GM21737 (cell line): ENCODE data around the gene CCDC175.
A peak's percentile ranks its signal among the peaks of the same experiment; 100 is the strongest.

Source experiments
- ATAC-seq: cut with Tn5 transposase; IDR thresholded peaks from one replicate; pipeline ENCODE4 v1.9.1; 2021; ENCODE audit warnings: mild to moderate bottlenecking, moderate library complexity; ENCODE audit not compliant: unreplicated experiment

The CCDC175 gene

GRCh38 chr14:59576332-59577294 is at the start of gene CCDC175:
TSS of gene CCDC175 (minus strand) at chr14:59576812. CDS start at chr14:59576775, 37 bp downstream.
- peak; percentile 98 for ATAC-seq

GRCh38 chr14:59622631-59623030 is 46.0 kb upstream of the CCDC175 start:
- no peak for ATAC-seq

- no peak for ATAC-seq
Observed at GRCh38 chr14:59619061-59619460, 42.4 kb upstream of the CCDC175 start.

- ATAC-seq = no peak
Observed at GRCh38 chr14:59601056-59601455, 24.4 kb upstream of the CCDC175 start.

- no peak for ATAC-seq
Observed at GRCh38 chr14:59600211-59600945, 23.8 kb upstream of the CCDC175 start.

GRCh38 chr14:59595071-59595470 is 18.5 kb upstream of the CCDC175 start:
- ATAC-seq = no peak

- ATAC-seq = no peak
Observed at GRCh38 chr14:59591641-59592370, 15.2 kb upstream of the CCDC175 start.

GRCh38 chr14:59588101-59588500 is 11.5 kb upstream of the CCDC175 start:
- no peak for ATAC-seq

GRCh38 chr14:59585891-59586554 is 9.4 kb upstream of the CCDC175 start:
- no peak for ATAC-seq

GRCh38 chr14:59583755-59584154 is 7.1 kb upstream of the CCDC175 start:
- no peak for ATAC-seq

- no peak for ATAC-seq
Observed at GRCh38 chr14:59582845-59583509, 6.4 kb upstream of the CCDC175 start.

GRCh38 chr14:59582161-59582560 is 5.5 kb upstream of the CCDC175 start:
- ATAC-seq = no peak

- ATAC-seq = no peak
Observed at GRCh38 chr14:59580911-59581310, 4.3 kb upstream of the CCDC175 start.

GRCh38 chr14:59570122-59570521 is 6.5 kb downstream of the CCDC175 start:
- no peak for ATAC-seq

- no peak for ATAC-seq
Observed at GRCh38 chr14:59566725-59567124, 9.9 kb downstream of the CCDC175 start.

- no peak for ATAC-seq
Observed at GRCh38 chr14:59566296-59566695, 10.3 kb downstream of the CCDC175 start.

GRCh38 chr14:59565087-59565486 is 11.5 kb downstream of the CCDC175 start:
- no peak for ATAC-seq

- no peak for ATAC-seq
Observed at GRCh38 chr14:59564366-59564765, 12.2 kb downstream of the CCDC175 start.

- ATAC-seq = no peak
Observed at GRCh38 chr14:59547310-59547709, 29.3 kb downstream of the CCDC175 start.

- no peak for ATAC-seq
Observed at GRCh38 chr14:59543873-59544272, 32.7 kb downstream of the CCDC175 start.
